Measurements from ENCODE around the gene LEUTX.

The LEUTX gene

GRCh38 chr19:39735688-39736087 is 43.0 kb upstream of the LEUTX start:
- TF ChIP-seq CTCF (IDR thresholded peaks at IDR 0.05): no peak
- Histone ChIP-seq H3K4me2 (ENCODE audit: low read length) (no peak overlapping the region), H3K79me2 (no peaks in the 10 kb centered on the region), H3K4me1 (no peaks in the 10 kb centered on the region), H3K9ac (no peak overlapping the region), H3K4me3 (ENCODE audit: low read depth, low read length) (no peak overlapping the region), H3K27ac (no peak overlapping the region), H3K27me3 (ENCODE audit: control insufficient read depth, insufficient read depth, low read length) (no peaks in the 10 kb centered on the region), H2AFZ (no peak overlapping the region), H3K9me3 (ENCODE audit: control insufficient read depth, low read length) (no peaks in the 10 kb centered on the region), H3K36me3 (ENCODE audit: control insufficient read depth, insufficient read depth, low read length) (peaks cover 3% of the 10 kb centered on the region)

GRCh38 chr19:39736088-39736487 is 42.6 kb upstream of the LEUTX start:
- Histone ChIP-seq H3K9me3 (ENCODE audit: control insufficient read depth, low read length) (no peaks in the 10 kb centered on the region), H3K79me2 (no peaks in the 10 kb centered on the region), H3K27me3 (ENCODE audit: control insufficient read depth, insufficient read depth, low read length) (no peaks in the 10 kb centered on the region), H3K36me3 (ENCODE audit: control insufficient read depth, insufficient read depth, low read length) (peaks cover 3% of the 10 kb centered on the region), H3K9ac (no peak overlapping the region), H3K27ac (no peak overlapping the region), H3K4me1 (no peaks in the 10 kb centered on the region), H3K4me2 (ENCODE audit: low read length) (no peak overlapping the region), H2AFZ (no peak overlapping the region), H3K4me3 (ENCODE audit: low read depth, low read length) (no peak overlapping the region)
- no peak for TF ChIP-seq CTCF (IDR thresholded peaks at IDR 0.05)

GRCh38 chr19:39737351-39737750 is 41.3 kb upstream of the LEUTX start:
- Histone ChIP-seq H3K4me2 (ENCODE audit: low read length) (no peak overlapping the region), H3K36me3 (ENCODE audit: control insufficient read depth, insufficient read depth, low read length) (peaks cover 3% of the 10 kb centered on the region)

GRCh38 chr19:39737891-39738290 is 40.8 kb upstream of the LEUTX start, which contains the start of gene CLC:
CLC (minus strand) TSS chr19:39738029; CDS start chr19:39737952, 77 bp downstream.
- Histone ChIP-seq H3K4me1 (no peaks in the 10 kb centered on the region), H3K27ac (no peak within 1 kb of the TSS), H3K9me3 (ENCODE audit: control insufficient read depth, low read length) (no peaks in the 10 kb centered on the region), H2AFZ (no peak within 1 kb of the TSS), H3K79me2 (no peaks in the 10 kb centered on the region), H3K36me3 (ENCODE audit: control insufficient read depth, insufficient read depth, low read length) (peaks cover 3% of the 10 kb centered on the region), H3K9ac (no peak within 1 kb of the TSS), H3K4me3 (ENCODE audit: low read depth, low read length) (no peak within 1 kb of the TSS), H3K27me3 (ENCODE audit: control insufficient read depth, insufficient read depth, low read length) (no peaks in the 10 kb centered on the region), H3K4me2 (ENCODE audit: low read length) (no peak within 1 kb of the TSS)
- TF ChIP-seq CTCF (IDR thresholded peaks at IDR 0.05): no peak

More at GRCh38 chr19:39737351-39737750, 41.3 kb upstream of the LEUTX start:
- Histone ChIP-seq H3K4me3 (ENCODE audit: low read depth, low read length) (no peak overlapping the region), H3K9me3 (ENCODE audit: control insufficient read depth, low read length) (no peaks in the 10 kb centered on the region), H2AFZ (no peak overlapping the region), H3K27ac (no peak overlapping the region), H3K9ac (no peak overlapping the region), H3K4me1 (no peaks in the 10 kb centered on the region), H3K27me3 (ENCODE audit: control insufficient read depth, insufficient read depth, low read length) (no peaks in the 10 kb centered on the region), H3K79me2 (no peaks in the 10 kb centered on the region)
- no peak for TF ChIP-seq CTCF (IDR thresholded peaks at IDR 0.05)

- no peak overlapping the region for H3K4me3 ChIP-seq (ENCODE audit: low read depth, low read length)
- H3K27me3 ChIP-seq (ENCODE audit: control insufficient read depth, insufficient read depth, low read length): no peaks in the 10 kb centered on the region
- TF ChIP-seq CTCF (IDR thresholded peaks at IDR 0.05): no peak
- no peak overlapping the region for H3K4me2 ChIP-seq (ENCODE audit: low read length)
- no peak overlapping the region for H2AFZ ChIP-seq
- no peak overlapping the region for H3K27ac ChIP-seq
- H3K9ac ChIP-seq: no peak overlapping the region
- no peaks in the 10 kb centered on the region for H3K4me1 ChIP-seq
- H3K36me3 ChIP-seq (ENCODE audit: control insufficient read depth, insufficient read depth, low read length): no peaks in the 10 kb centered on the region
- H3K79me2 ChIP-seq: no peaks in the 10 kb centered on the region
- no peaks in the 10 kb centered on the region for H3K9me3 ChIP-seq (ENCODE audit: control insufficient read depth, low read length)
Measured at GRCh38 chr19:39738814-39739213, 39.8 kb upstream of the LEUTX start.

All from parathyroid adenoma (tissue), 2 donors.